HG02610 (cell line): ENCODE data around the gene HNRNPCL4.
"Not testable (repeated sequence)": the region's sequence is repeated elsewhere in the genome, so short reads cannot be mapped to it uniquely, and the experiment has no call there.

Experiments used
- ATAC-seq: cut with Tn5 transposase; IDR thresholded peaks from one replicate; pipeline ENCODE4 v1.9.1; 2021; ENCODE audit warnings: mild to moderate bottlenecking, moderate library complexity; ENCODE audit not compliant: unreplicated experiment

HNRNPCL4 gene

GRCh38 chr1:13165531-13165930 is at the start of gene HNRNPCL4:
Gene HNRNPCL4 (minus strand): TSS chr1:13165631. CDS start chr1:13165467, 164 bp downstream.
- not testable (repeated sequence) for ATAC-seq

GRCh38 chr1:13208712-13209111 is 43.3 kb upstream of the HNRNPCL4 start:
- ATAC-seq: not testable (repeated sequence)

- not testable (repeated sequence) for ATAC-seq
Observed at GRCh38 chr1:13201309-13201708, 35.9 kb upstream of the HNRNPCL4 start, which contains the start of gene PRAMEF13. Gene PRAMEF13 (minus strand): TSS chr1:13201409. CDS start chr1:13199589, 1,820 bp downstream.

- not testable (repeated sequence) for ATAC-seq
Observed at GRCh38 chr1:13171548-13171947, 6.1 kb upstream of the HNRNPCL4 start, which contains the start of gene PRAMEF9. Gene PRAMEF9 (plus strand): TSS chr1:13171848. CDS start chr1:13175281, 3,433 bp downstream.

- not testable (repeated sequence) for ATAC-seq
Observed at GRCh38 chr1:13155909-13156308, 9.5 kb downstream of the HNRNPCL4 start, which contains the start of gene PRAMEF26. Gene PRAMEF26 (minus strand): TSS chr1:13156009. CDS start chr1:13153095, 2,914 bp downstream.

- not testable (repeated sequence) for ATAC-seq
Observed at GRCh38 chr1:13116754-13117153, 48.7 kb downstream of the HNRNPCL4 start, which contains the start of gene HNRNPCL2. Gene HNRNPCL2 (minus strand): TSS chr1:13116854. CDS start chr1:13116400, 454 bp downstream.
